ENCODE data around the gene MEGF11.

DNA sequence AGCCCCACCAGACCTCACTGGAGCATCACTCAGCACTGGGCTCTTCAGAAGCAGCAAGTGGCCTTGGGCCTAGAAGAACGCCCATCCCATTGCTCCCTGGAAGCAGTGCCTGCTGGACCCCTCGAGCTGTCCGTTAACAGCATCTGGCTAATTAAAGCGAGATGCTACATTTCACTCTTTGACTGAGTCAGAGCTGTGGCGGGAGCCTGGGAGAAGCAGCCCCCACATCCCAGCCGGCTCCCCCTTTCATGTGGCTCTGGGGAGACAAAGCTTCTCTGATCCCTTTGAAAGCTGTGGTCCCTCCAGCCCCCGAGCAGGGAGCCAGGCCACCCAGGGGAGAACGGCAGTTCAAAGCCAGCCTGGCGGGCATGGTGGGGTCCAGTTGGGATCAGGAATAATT lies 103.7 kb downstream of the MEGF11 start:
- TF ChIP-seq, protein P1, sequence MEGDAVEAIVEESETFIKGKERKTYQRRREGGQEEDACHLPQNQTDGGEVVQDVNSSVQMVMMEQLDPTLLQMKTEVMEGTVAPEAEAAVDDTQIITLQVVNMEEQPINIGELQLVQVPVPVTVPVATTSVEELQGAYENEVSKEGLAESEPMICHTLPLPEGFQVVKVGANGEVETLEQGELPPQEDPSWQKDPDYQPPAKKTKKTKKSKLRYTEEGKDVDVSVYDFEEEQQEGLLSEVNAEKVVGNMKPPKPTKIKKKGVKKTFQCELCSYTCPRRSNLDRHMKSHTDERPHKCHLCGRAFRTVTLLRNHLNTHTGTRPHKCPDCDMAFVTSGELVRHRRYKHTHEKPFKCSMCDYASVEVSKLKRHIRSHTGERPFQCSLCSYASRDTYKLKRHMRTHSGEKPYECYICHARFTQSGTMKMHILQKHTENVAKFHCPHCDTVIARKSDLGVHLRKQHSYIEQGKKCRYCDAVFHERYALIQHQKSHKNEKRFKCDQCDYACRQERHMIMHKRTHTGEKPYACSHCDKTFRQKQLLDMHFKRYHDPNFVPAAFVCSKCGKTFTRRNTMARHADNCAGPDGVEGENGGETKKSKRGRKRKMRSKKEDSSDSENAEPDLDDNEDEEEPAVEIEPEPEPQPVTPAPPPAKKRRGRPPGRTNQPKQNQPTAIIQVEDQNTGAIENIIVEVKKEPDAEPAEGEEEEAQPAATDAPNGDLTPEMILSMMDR (IDR thresholded peaks at IDR 0.05), result no peak
- no peak for TF ChIP-seq POLR2A (IDR thresholded peaks at IDR 0.05)
